RPMI7951 (cell line): ENCODE results near the gene GLIPR2. TPM values are rescaled to one million over a fixed set of nuclear protein-coding genes. Genes with fewer than 3 reads are reported as not detected.
A peak's percentile ranks its signal among the peaks of the same experiment; 100 is the strongest.
"Not testable (repeated sequence)": the region's sequence is repeated elsewhere in the genome, so short reads cannot be mapped to it uniquely, and the experiment has no call there.

Experiments used
- DNase-seq: peaks from one replicate; pipeline ENCODE4 v3.0.0-alpha.2; 2012; ENCODE audit warnings: low read depth
- total RNA-seq: library from RNA; depleted of rRNA; stranded (reverse); fragments of >200 nt; shearing (Covaris generic); gene quantifications from 2 replicates; pipeline ENCODE4 v1.2.3, GENCODE V29; 2014

The GLIPR2 gene
- total RNA-seq, 1 experiment from 2014 or later = 7.2 TPM

GRCh38 chr9:36123515-36123914 is 13.0 kb upstream of the GLIPR2 start:
- no peak for DNase-seq

DNA sequence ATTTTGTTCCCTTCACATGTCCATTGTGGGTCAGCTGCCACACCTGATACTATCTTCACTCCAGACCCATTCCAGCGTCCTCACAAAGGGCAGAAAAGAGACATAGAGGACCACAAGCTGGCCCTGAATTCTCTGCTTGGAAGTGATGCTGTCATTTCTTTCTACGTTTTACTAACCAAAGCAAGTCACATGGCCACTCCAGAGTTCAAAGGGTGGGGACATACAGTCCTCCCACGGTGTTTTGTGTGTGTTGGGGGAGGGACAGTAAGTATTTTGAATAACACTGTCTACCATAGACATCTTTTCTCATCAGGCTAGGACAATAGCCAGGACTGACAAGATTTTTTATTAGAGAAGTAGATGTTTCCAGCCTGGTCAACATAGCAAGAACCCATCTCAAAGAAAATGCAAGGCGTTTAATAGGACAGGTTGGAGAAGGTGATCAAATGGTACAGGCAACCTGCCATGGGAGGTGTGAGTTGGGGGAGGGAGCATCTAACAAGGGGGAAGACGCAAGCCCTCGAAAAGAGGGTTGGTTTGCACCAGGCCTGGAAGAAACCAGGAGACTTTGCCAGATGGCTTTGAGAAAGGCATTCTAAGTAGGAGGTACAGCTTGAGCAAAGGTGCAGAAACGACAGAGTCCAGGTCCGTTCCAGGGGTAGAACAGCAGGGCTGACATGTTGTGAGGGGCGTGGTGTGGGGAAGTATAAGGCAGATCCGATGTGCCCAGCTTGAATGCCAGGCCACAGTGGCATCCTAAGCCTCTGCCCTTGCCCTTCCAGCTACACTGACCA is 11.3 kb upstream of the GLIPR2 start:
- no peak for DNase-seq

- no peak for DNase-seq
Observed at GRCh38 chr9:36126016-36126730, 10.4 kb upstream of the GLIPR2 start.

GRCh38 chr9:36127652-36128244 is 8.8 kb upstream of the GLIPR2 start:
- no peak for DNase-seq

GRCh38 chr9:36128349-36128748 is 8.2 kb upstream of the GLIPR2 start:
- no peak for DNase-seq

DNA sequence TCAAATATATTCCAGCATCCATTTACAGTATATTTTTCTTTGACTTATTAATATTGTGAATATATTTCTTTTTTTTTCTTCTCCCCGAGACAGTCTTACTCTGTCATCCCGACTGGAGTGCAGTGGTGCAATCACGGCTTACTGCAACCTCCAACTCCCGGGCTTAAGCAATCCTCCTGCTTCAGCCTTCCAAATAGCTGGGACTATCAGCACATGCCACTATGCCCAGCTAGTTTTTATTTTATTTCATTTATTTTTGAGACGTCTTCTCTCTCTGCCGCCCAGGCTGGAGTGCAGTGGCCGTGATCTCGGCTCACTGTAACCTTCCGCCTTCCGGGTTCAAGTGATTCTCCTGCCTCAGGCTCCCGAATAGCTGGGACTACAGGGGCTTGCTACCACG is 7.4 kb upstream of the GLIPR2 start:
- DNase-seq = no peak

GRCh38 chr9:36131666-36132065 is 4.9 kb upstream of the GLIPR2 start:
- not testable (repeated sequence) for DNase-seq

GRCh38 chr9:36132086-36132485 is 4.4 kb upstream of the GLIPR2 start:
- no peak for DNase-seq

DNA sequence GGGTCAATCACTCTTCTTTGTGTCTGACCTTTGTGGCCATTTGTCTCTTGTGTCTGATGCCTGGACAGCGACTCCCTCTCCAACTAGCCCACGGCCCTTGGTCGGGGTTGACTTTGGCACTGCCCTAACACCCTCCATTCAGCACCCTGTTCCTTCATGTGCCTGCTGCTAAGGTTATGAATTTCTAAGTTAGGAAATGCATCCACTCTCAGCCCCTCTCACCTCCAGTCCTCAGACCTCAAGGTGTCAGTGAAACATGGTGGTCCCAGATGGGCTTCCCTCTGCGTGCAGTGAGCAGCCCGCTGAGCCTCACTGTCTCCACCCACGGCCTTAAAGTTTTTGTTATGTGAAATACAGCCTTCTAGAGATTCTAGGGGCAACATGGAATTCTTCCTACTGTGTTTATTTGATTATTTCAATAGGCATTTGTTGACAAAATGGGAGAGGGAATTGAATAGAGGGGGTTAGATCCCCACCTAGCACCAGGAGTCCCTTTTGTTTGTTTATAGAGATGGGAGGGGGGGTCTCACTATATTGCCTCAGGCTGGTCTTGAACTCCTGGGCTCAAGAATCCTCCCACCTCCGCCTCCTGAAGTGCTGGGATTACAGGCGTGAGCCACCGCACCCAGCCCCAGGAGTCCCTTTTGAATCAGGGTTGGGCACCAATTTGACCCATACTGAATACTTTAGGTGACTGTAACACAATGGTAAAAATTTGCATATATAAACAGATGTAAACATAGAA is 1.6 kb upstream of the GLIPR2 start:
- DNase-seq = no peak

DNA sequence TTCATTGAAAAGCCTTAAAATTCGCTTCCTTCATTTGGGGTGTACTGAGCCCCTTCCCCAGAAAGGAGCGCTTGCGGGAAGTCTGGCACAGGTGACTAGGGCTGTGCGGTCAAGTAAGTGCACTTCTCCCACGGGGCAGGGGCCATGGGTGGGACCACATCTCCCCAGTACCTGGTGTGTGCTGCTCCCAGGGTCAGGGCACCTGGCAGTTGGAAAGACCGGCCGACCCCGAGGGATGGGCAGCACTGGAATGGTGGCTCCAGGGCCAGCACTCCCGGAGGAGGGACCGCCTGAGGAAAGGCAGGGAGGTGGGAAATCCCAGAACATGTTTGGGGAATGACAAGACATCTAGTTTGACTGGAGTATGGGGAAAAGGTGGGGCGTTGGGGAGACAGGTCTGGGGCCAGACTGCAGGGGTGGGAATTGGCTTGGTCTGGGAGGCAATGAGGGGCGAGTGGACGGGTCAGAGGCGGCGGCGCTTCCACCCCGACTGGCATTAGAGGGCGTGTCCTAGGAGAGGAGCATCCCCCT is 727 bp upstream of the GLIPR2 start:
- DNase-seq = no peak

DNA sequence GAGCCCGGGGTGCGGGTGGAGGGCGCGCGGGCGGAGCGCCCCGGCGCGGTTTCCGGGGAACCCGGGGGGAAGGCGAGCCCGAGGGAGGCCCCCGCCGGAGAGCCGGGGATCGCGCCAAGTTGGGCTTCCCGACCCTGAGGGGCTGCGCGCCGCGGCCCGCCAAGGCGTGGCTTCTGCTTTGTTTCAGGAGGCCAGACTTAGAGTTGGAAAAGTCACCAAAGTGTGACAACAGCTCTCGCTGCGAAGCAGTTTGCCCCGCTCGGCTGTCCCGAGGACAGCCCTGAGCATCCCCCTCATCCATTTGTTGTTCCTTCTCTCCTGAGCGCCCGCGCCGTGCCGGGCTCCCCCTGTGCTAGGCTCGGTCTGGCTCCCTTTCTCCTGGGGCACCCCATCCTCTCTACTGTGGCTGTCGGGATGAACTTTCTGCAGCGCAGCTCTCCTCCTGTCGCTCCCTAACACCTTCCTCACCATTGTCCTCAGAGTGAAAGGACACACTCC is 410 bp downstream of the GLIPR2 start:
- no peak for DNase-seq

DNA sequence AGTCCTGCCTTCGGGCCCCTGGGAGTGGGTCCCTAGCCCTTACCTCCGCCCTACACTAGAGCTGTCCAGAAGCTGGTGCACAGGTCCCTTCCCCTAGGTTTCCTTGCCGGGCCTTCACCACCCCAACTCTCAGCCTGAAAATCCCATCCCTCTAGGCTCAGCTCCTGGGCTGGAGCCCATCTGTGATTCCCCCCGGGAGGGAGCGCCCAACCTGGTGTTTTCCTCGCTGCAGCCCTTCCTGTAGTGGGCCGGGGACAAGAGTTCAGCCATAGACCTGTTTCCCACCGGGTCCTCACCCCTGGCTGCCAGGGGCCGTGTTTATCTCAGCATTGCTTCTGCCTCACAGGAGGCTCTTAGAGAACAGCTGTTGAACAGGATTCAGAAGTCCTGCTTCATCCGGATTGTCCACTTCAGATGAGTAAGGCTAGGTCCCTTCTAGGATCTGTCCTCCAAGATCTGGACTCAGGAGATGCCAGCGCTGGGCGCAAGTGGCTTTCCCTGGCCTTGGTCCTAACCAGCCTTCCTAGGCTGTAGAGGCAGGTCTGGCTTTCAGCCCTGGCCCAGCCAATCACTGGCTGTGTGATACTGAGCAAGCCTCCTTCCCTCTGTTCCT is 965 bp downstream of the GLIPR2 start:
- no peak for DNase-seq

DNA sequence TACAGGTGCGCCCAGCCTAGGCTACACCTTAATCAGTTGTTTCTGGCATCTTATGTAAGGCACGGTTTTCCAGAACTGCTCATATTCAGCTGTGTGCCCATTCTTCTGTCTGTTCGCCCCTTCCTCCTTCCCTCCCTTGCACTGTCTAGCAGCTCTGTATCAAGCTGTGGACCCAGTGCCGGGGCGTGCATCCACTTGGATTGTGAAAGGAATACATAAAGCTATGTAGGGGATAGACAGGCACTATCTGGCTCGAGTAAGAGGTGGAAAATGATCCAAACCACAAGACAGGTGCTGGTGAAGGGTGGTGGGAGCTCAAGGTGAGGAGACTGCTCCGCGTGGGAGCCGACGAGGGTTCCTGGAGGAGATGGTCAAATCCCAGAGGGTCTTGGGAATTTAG is 2.0 kb downstream of the GLIPR2 start:
- DNase-seq = no peak

DNA sequence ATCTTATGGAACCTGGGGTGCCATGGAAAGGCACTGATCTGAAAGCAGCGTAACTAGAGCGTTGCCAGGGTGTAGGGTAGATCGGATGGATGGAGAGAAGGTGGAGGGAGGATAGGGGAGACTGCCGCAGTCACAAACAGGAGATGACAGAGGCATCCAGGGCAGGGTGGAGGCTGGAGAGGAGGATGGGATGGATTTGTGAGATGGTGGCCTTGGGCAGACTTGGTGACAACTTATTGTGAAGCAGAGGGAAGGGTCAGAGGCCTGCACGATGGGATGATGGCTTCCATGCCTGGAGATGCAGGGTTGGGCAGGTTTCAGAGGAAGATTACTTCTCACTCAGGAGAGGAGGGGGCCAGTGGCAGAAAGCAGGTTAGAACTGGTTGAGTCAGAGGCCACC is 2.4 kb downstream of the GLIPR2 start:
- no peak for DNase-seq

- no peak for DNase-seq
Observed at GRCh38 chr9:36140086-36141084, 3.9 kb downstream of the GLIPR2 start.

GRCh38 chr9:36141288-36141687 is 4.8 kb downstream of the GLIPR2 start:
- peak; percentile 43 for DNase-seq

- DNase-seq = no peak
Observed at GRCh38 chr9:36141761-36142160, 5.2 kb downstream of the GLIPR2 start.

GRCh38 chr9:36142510-36143244 is 6.1 kb downstream of the GLIPR2 start:
- peak; percentile 16 for DNase-seq

GRCh38 chr9:36143245-36143641 is 6.7 kb downstream of the GLIPR2 start:
- DNase-seq = no peak
